K562 (cell line): Measurements from ENCODE around the gene UHMK1. TPM values are rescaled to one million over a fixed set of nuclear protein-coding genes. Genes with fewer than 3 reads are reported as not detected.

Experiments
- ATAC-seq: fragments of 200-7000 bp; cut with Tn5 transposase; 3 replicates; pipeline ENCODE4 v1.9.1; 2020; ENCODE audit warnings: moderate library complexity
- BruUV-seq: library from RNA; stranded (reverse); fragments of 400-500 nt; replicated peaks from 2 replicates; lab custom pipeline; 2021; lab: Mats Ljungman, UMichigan
- CTCF ChIA-PET: fragments of 300-600 bp; formaldehyde crosslinking; extraction: SDS; loops from one replicate; lab custom pipeline; 2021; ENCODE audit warnings: low intra/inter-chr PET ratio; lab: Yijun Ruan, JAX
- POLR2A ChIA-PET: fragments of 300-600, 350-650 bp; sonication (Branson Sonifier 250); formaldehyde crosslinking; extraction: SDS; loops from one replicate; lab custom pipeline; 2021; ENCODE audit warnings: antibody characterized with exemption, inconsistent platforms; lab: Yijun Ruan, JAX
- DNase-seq, 4 experiments: peaks; one replicate each; pipeline versions ENCODE4 v3.0.0 to v3.0.0-alpha.2; 2011 to 2018; ENCODE audit warnings: low spot score in 3 of 4, mixed read lengths in 3 of 4; ENCODE audit errors: extremely low read depth in 1 of 4
- FAIRE-seq: peaks from 2 replicates; lab custom pipeline; 2011; peaks lifted over from hg19 to GRCh38; lab: Jason Lieb, UNC
- H2AFZ ChIP-seq: 2 replicates; pipeline ENCODE4 v1.6.0; 2011; ENCODE audit warnings: low read depth, low read length, control low read depth, inconsistent platforms
- H3K27ac ChIP-seq: fragments of 200-600 bp; 3 replicates; pipeline ENCODE4 v1.8.0; 2011; ENCODE audit warnings: low read depth, mild to moderate bottlenecking, control low read depth, inconsistent platforms, low read length, moderate library complexity, mixed read lengths; ENCODE audit errors: extremely low read depth
- H3K27me3 ChIP-seq, 2 experiments: fragments of 300-600 bp in 1 of 2; 2 replicates in 1 of 2; 3 replicates in 1 of 2; pipeline versions ENCODE4 v1.6.0 to v1.8.0; 2011; ENCODE audit warnings: inconsistent platforms in 2 of 2, low read length in 2 of 2, mild to moderate bottlenecking in 1 of 2, mixed read lengths in 1 of 2, moderate library complexity in 1 of 2; ENCODE audit not compliant: control insufficient read depth in 2 of 2, insufficient read depth in 2 of 2
- H3K36me3 ChIP-seq: fragments of 300-600 bp; 3 replicates; pipeline ENCODE4 v1.8.0; 2011; ENCODE audit warnings: mild to moderate bottlenecking, low read length, inconsistent platforms; ENCODE audit not compliant: control insufficient read depth, insufficient read depth
- H3K4me1 ChIP-seq, 2 experiments: fragments of 200-600 bp in 1 of 2; replicated peaks in 1 of 2; 2 replicates in 1 of 2; 3 replicates in 1 of 2; pipeline versions ENCODE4 v1.5.1 to v1.8.0; 2011; ENCODE audit warnings: inconsistent platforms in 2 of 2, low read length in 2 of 2, mild to moderate bottlenecking in 1 of 2, mixed read lengths in 1 of 2, moderate library complexity in 1 of 2; ENCODE audit not compliant: control insufficient read depth in 2 of 2, insufficient read depth in 2 of 2
- H3K4me2 ChIP-seq: 2 replicates; pipeline ENCODE4 v1.6.1; 2011; ENCODE audit warnings: low read length, control low read depth, inconsistent platforms, mixed read lengths; ENCODE audit not compliant: insufficient read depth
- H3K4me3 ChIP-seq: fragments of 200-600 bp; sonication (generic), shearing (Covaris generic); 2 replicates; pipeline ENCODE4 v1.5.1; 2016; ENCODE audit warnings: control low read depth, inconsistent platforms
- H3K79me2 ChIP-seq: fragments of 200-600 bp; 3 replicates; pipeline ENCODE4 v1.8.0; 2011; ENCODE audit warnings: low read length, inconsistent platforms; ENCODE audit not compliant: control insufficient read depth, insufficient read depth
- H3K9ac ChIP-seq, 2 experiments: 2 replicates each; pipeline versions ENCODE4 v1.6.0 to v1.6.1; 2011; ENCODE audit warnings: low read depth in 2 of 2, low read length in 2 of 2, control low read depth in 1 of 2, inconsistent platforms in 1 of 2, mild to moderate bottlenecking in 1 of 2, mixed read lengths in 1 of 2; ENCODE audit not compliant: insufficient read depth in 1 of 2
- H3K9me1 ChIP-seq: one replicate; pipeline ENCODE4 v1.6.0; 2011; ENCODE audit warnings: inconsistent platforms, mild to moderate bottlenecking, low read length, moderate library complexity; ENCODE audit not compliant: control insufficient read depth, insufficient read depth
- H3K9me3 ChIP-seq: replicated peaks from 2 replicates; pipeline ENCODE4 v1.5.1; 2011; ENCODE audit warnings: low read depth, low read length, inconsistent platforms; ENCODE audit not compliant: control insufficient read depth, insufficient read depth
- H4K20me1 ChIP-seq: replicated peaks from 2 replicates; pipeline ENCODE4 v1.6.1; 2011; ENCODE audit warnings: low read length, inconsistent platforms, mixed read lengths; ENCODE audit not compliant: control insufficient read depth, insufficient read depth
- ARID1B ChIP-seq: fragments of 450-650 bp; IDR thresholded peaks from 2 replicates; pipeline ENCODE4 v1.6.1; 2016; ENCODE audit warnings: antibody characterized with exemption, mild to moderate bottlenecking, inconsistent platforms
- FOXJ3 ChIP-seq: sonication (generic); formaldehyde crosslinking; IDR thresholded peaks from 2 replicates; pipeline ENCODE4 v1.4.0; 2020; ENCODE audit warnings: mild to moderate bottlenecking, missing genetic modification reagents
- ZNF143 ChIP-seq: sonication (generic); formaldehyde crosslinking; IDR thresholded peaks from 2 replicates; pipeline ENCODE4 v1.9.0; 2022; ENCODE audit warnings: mild to moderate bottlenecking, missing genetic modification reagents
- ZNF253 ChIP-seq: fragments of 250-450 bp; sonication (Bioruptor Pico); conservative IDR thresholded peaks from 2 replicates; pipeline ENCODE4 v1.6.1; 2021; ENCODE audit warnings: mild to moderate bottlenecking
- ZNF586 ChIP-seq: fragments of 450-650 bp; formaldehyde crosslinking; conservative IDR thresholded peaks from 2 replicates; pipeline ENCODE4 v1.4.0; 2020; ENCODE audit warnings: mild to moderate bottlenecking, moderate library complexity
- WGBS: fragments of 100-300 bp; shearing (Covaris generic); methylation state at CpG from one replicate; pipeline ENCODE4 v1.1.6; 2016; ENCODE audit warnings: low coverage, mixed read lengths; ENCODE audit not compliant: insufficient coverage; ENCODE audit errors: missing lambda C conversion rate; 5-methylcytosine and 5-hydroxymethylcytosine counted together
- in situ Hi-C: fragments of 300-500 bp; cut with MboI; formaldehyde crosslinking; loops from 4 replicates; pipeline ENCODE4 v1.15.0; 2018; ENCODE audit warnings: inconsistent platforms, mixed read lengths
- intact Hi-C: fragments of 100-400 bp; cut with micrococcal nuclease; formaldehyde crosslinking; loops from 2 replicates; pipeline ENCODE4 v1.14.2; 2022
- polyA plus RNA-seq, 8 experiments: library from polyadenylated mRNA; depleted of rRNA in 4 of 8; stranded (reverse) in 5 of 8; unstranded in 3 of 8; fragments of >200 nt; fragmentation: Nextera tagmentation in 2 of 8; fragmentation: Illumina TruSeq in 1 of 8; extraction: Ambion mirVana in 2 of 8; extraction: Trizol in 1 of 8; gene quantifications; 2 replicates each; pipeline versions ENCODE4 v1.2.1 to v1.2.3, GENCODE V29; 2011 to 2014; ENCODE audit warnings: inconsistent platforms in 1 of 8, missing spikeins in 1 of 8
- total RNA-seq, 7 experiments: library from RNA; depleted of rRNA in 6 of 7; stranded (reverse); fragments of >200 nt in 6 of 7; fragmentation: Illumina TruSeq in 2 of 7; extraction: Trizol in 2 of 7; gene quantifications; 2 replicates each; pipeline versions ENCODE4 v1.2.1 to v1.2.3, GENCODE V29; 2011 to 2021; ENCODE audit warnings: low replicate concordance in 1 of 7
- TF ChIP-seq, protein P1 (sequence below): fragments of 150-350 bp; conservative IDR thresholded peaks from 2 replicates; pipeline ENCODE4 v1.6.1; 2014; ENCODE audit warnings: low read length
- TF ChIP-seq, protein P2 (sequence below), 2 experiments: fragments of 450-650 bp in 1 of 2; sonication (generic) in 1 of 2; formaldehyde crosslinking in 1 of 2; IDR thresholded peaks; 2 replicates each; pipeline versions ENCODE4 v1.7.1 to v1.9.0; 2016 to 2022; ENCODE audit warnings: inconsistent platforms in 1 of 2, mild to moderate bottlenecking in 1 of 2, missing genetic modification reagents in 1 of 2
- TF ChIP-seq, protein P3 (sequence below): fragments of 250-450 bp; sonication (Bioruptor Pico); IDR thresholded peaks from 2 replicates; pipeline ENCODE4 v1.8.0; 2022; ENCODE audit warnings: inconsistent platforms, mild to moderate bottlenecking, moderate library complexity, borderline replicate concordance

The UHMK1 gene
- total and polyA plus RNA-seq, 9 of the 15 experiments (the other 6 are each of a cell fraction or from before 2014, with no cell fraction given), result 13.1 to 72.4 (median 38.3) TPM

DNA sequence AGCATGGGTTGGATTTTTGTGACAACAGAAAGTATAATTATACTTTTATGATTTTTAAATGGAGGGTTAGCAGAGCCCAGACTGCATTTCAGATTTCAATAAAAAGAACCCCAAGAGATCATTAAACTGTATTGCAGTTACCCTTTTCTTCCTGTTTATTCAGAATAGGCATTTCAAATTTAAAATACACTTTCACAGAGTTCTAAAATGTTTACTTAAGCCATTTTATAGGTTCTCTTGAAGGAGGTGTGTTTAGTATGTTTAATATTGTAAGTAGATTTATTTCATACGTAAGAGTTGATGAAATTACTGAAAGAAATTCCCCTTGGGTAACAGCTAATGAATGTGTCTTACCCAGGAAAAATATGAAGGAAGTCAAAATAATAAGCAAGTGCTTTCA lies 81.3 kb downstream of the UHMK1 start:
- Histone ChIP-seq H3K4me1 (no peaks in the 10 kb centered on the region), H3K4me3 (no peak overlapping the region), H3K27ac (no peak overlapping the region), H3K9ac (no peak overlapping the region), H4K20me1 (no peaks in the 10 kb centered on the region; the same call in 1 of the 2 replicates), H3K9me3 (no peaks in the 10 kb centered on the region), H3K4me2 (no peak overlapping the region), H3K9me1 (no peaks in the 10 kb centered on the region), H3K36me3 (peaks cover 87% of the 10 kb centered on the region), H2AFZ (no peak overlapping the region), H3K79me2 (peaks cover 59% of the 10 kb centered on the region), H3K27me3 (no peaks in the 10 kb centered on the region)
- BruUV-seq, result no TSS peak
- ATAC-seq, result no peak
- in situ Hi-C loops (no loop called here), intact Hi-C loops (no loop called here)
- ChIA-PET CTCF (no interaction called here), POLR2A (interaction anchor here (1.4 to 5.3 kb wide), 6 partner anchors 9 to 51 kb away, joined by 3 to 35 read pairs (median 6); partner anchors contain the start of gene UAP1)
- DNase-seq, result no peak
- WGBS, result 95% methylated on average over 1 of the region's 1 CpG
- FAIRE-seq, result no peak
- TF ChIP-seq ARID1B (no peak), ZNF586 (CRISPR knock-in tag) (no peak), ZNF143 (CRISPR knock-in tag) (no peak), FOXJ3 (no peak), ZNF253 (CRISPR knock-in tag) (no peak)
- TF ChIP-seq, protein P1, sequence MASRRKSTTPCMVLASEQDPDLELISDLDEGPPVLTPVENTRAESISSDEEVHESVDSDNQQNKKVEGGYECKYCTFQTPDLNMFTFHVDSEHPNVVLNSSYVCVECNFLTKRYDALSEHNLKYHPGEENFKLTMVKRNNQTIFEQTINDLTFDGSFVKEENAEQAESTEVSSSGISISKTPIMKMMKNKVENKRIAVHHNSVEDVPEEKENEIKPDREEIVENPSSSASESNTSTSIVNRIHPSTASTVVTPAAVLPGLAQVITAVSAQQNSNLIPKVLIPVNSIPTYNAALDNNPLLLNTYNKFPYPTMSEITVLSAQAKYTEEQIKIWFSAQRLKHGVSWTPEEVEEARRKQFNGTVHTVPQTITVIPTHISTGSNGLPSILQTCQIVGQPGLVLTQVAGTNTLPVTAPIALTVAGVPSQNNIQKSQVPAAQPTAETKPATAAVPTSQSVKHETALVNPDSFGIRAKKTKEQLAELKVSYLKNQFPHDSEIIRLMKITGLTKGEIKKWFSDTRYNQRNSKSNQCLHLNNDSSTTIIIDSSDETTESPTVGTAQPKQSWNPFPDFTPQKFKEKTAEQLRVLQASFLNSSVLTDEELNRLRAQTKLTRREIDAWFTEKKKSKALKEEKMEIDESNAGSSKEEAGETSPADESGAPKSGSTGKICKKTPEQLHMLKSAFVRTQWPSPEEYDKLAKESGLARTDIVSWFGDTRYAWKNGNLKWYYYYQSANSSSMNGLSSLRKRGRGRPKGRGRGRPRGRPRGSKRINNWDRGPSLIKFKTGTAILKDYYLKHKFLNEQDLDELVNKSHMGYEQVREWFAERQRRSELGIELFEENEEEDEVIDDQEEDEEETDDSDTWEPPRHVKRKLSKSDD, result no peak
- TF ChIP-seq, protein P2, sequence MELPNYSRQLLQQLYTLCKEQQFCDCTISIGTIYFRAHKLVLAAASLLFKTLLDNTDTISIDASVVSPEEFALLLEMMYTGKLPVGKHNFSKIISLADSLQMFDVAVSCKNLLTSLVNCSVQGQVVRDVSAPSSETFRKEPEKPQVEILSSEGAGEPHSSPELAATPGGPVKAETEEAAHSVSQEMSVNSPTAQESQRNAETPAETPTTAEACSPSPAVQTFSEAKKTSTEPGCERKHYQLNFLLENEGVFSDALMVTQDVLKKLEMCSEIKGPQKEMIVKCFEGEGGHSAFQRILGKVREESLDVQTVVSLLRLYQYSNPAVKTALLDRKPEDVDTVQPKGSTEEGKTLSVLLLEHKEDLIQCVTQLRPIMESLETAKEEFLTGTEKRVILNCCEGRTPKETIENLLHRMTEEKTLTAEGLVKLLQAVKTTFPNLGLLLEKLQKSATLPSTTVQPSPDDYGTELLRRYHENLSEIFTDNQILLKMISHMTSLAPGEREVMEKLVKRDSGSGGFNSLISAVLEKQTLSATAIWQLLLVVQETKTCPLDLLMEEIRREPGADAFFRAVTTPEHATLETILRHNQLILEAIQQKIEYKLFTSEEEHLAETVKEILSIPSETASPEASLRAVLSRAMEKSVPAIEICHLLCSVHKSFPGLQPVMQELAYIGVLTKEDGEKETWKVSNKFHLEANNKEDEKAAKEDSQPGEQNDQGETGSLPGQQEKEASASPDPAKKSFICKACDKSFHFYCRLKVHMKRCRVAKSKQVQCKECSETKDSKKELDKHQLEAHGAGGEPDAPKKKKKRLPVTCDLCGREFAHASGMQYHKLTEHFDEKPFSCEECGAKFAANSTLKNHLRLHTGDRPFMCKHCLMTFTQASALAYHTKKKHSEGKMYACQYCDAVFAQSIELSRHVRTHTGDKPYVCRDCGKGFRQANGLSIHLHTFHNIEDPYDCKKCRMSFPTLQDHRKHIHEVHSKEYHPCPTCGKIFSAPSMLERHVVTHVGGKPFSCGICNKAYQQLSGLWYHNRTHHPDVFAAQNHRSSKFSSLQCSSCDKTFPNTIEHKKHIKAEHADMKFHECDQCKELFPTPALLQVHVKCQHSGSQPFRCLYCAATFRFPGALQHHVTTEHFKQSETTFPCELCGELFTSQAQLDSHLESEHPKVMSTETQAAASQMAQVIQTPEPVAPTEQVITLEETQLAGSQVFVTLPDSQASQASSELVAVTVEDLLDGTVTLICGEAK (IDR thresholded peaks at IDR 0.05), result no peak
- TF ChIP-seq, protein P2 (CRISPR knock-in tag; IDR thresholded peaks at IDR 0.05), result no peak
- TF ChIP-seq, protein P3, sequence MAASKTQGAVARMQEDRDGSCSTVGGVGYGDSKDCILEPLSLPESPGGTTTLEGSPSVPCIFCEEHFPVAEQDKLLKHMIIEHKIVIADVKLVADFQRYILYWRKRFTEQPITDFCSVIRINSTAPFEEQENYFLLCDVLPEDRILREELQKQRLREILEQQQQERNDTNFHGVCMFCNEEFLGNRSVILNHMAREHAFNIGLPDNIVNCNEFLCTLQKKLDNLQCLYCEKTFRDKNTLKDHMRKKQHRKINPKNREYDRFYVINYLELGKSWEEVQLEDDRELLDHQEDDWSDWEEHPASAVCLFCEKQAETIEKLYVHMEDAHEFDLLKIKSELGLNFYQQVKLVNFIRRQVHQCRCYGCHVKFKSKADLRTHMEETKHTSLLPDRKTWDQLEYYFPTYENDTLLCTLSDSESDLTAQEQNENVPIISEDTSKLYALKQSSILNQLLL (CRISPR knock-in tag), result no peak
